Measurements from ENCODE around the gene C20orf204. TPM values are rescaled to one million over a fixed set of nuclear protein-coding genes. Genes with fewer than 3 reads are reported as not detected.

The C20orf204 gene
- total RNA-seq, 1 donor from 2014 or later = 2.1 TPM

DNA sequence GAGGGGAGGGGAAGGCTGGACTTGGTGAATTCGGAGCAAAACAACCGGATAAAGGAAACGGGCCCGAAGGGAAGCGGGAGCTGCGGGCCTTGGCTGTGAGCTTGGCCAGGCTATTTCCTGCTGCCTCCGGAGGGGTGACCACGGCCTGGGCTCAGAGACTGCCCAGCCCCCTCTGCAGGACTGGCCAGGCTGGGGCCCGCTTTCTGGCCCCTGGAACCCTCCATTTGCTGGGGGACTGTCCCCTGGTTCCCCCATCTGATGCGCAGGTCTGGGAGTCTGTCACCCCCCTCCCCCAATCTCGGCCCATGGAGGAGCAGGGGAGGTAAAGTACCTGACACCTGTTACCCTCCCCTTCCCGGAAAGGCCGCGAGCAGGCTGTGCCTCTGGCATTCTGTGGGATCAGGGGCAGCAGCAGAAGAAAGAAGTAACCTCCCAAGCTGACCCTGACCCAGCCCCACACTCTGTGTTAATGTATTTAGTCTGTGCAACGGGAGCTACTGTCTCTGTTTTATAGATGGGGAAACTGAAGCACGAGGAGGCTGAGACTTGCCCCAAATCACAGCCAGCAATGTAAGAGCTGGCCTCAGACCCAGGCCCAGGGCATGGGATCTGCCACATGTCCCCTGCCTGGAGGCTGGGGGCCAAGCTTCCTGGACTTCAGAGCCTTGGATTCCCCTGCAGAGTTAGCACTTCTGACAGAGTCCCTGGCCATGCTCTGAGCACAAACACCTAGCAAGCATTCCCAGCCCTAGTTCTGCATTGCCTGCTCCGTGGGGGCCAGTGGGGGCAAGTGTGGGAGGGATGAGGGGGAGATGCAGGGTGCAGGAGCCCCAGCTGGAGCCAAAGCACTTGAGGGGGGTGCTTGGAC is 3.5 kb downstream of the C20orf204 start:
- peak; percentile 25 for ATAC-seq
- intact Hi-C loops (cut with DNase I) = loop anchor here (5.0 kb wide), 1 partner anchor 78 kb away; no protein-coding TSS in a partner anchor
- DNase-seq (ENCODE audit: low spot score) = no peak

- no peak for ATAC-seq
- no peak for DNase-seq (ENCODE audit: low spot score)
- intact Hi-C loops (cut with DNase I) = no loop called here
Measured at GRCh38 chr20:64040231-64041039, 4.5 kb downstream of the C20orf204 start.

GRCh38 chr20:64041040-64041780 is 5.2 kb downstream of the C20orf204 start:
- ATAC-seq (peak; percentile 19), DNase-seq (ENCODE audit: low spot score) (no peak)
- intact Hi-C loops (cut with DNase I) = no loop called here

DNA sequence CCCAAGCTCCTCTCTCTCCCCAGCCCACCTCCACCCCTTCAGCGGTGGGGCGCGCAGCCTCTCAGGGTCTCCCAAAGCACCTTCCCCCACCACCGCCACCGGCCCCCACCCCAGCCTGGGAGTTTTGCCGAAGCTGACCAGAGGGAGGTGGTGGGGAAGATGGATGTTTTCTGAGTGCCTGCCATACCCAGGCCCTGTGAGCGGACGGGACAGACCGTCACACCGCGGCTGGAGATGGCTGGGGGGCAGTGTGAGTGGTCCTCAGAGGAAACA is 5.7 kb downstream of the C20orf204 start:
- no peak for DNase-seq (ENCODE audit: low spot score)
- intact Hi-C loops (cut with DNase I) = no loop called here
- ATAC-seq = no peak

- ATAC-seq = no peak
- no peak for DNase-seq (ENCODE audit: low spot score)
- intact Hi-C loops (cut with DNase I) = no loop called here
Measured at GRCh38 chr20:64042054-64042781, 6.2 kb downstream of the C20orf204 start.

- no peak for DNase-seq (ENCODE audit: low spot score)
- ATAC-seq = no peak
- intact Hi-C loops (cut with DNase I) = no loop called here
Measured at GRCh38 chr20:64043768-64044167, 7.8 kb downstream of the C20orf204 start.

DNA sequence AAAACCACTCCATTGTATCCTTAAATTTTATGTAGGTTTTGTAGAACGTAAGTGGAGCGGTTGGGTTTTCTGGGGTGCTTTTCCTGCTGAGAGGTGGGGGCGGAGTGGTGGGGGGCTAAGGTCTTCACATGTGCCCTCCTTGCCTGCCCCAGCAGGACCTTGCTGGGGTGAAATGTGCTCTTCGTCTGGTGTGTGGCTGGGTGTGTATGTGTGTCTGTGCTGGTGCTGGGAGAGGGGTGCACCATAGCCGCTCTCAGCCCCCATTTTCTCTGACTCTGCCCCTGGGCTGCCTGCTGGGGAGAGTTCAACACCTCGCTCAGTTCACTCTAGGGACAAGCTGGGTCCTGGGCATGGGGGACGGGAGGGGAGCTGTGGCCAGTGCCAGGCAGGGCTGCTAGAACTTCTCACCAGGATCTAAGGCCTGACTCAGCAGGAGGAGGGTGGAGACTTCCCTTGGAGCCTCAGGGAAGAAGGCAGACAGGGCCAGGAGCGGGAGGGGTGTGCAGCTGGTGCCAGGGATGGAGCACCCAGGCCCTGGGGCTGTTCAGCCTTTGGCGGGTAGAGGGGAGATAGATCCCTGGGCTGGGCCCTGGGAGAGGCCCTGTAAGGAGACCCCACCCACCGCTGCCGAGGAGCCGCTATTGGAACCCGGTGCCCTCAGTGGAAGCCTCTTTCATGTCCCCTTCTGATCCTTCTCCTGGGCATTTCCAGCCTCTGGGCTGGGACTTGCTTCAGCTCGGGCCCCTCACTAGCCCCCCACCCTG is 8.7 kb downstream of the C20orf204 start:
- intact Hi-C loops (cut with DNase I) = no loop called here
- no peak for DNase-seq (ENCODE audit: low spot score)
- ATAC-seq = no peak

- ATAC-seq (no peak), DNase-seq (ENCODE audit: low spot score) (no peak)
- intact Hi-C loops (cut with DNase I) = no loop called here
Measured at GRCh38 chr20:64045346-64046011, 9.5 kb downstream of the C20orf204 start.

GRCh38 chr20:64047046-64047389 is 11.0 kb downstream of the C20orf204 start:
- DNase-seq (ENCODE audit: low spot score) (no peak), ATAC-seq (no peak)
- intact Hi-C loops (cut with DNase I) = loop anchor here (1.0 kb wide), 1 partner anchor 31 kb away; no protein-coding TSS in a partner anchor

- ATAC-seq = no peak
- intact Hi-C loops (cut with DNase I) = loop anchor here (1.0 kb wide), 1 partner anchor 30 kb away; no protein-coding TSS in a partner anchor
- no peak for DNase-seq (ENCODE audit: low spot score)
Measured at GRCh38 chr20:64047968-64048401, 12.0 kb downstream of the C20orf204 start.

GRCh38 chr20:64048402-64049044 is 12.5 kb downstream of the C20orf204 start:
- no peak for ATAC-seq
- intact Hi-C loops (cut with DNase I) = no loop called here
- DNase-seq (ENCODE audit: low spot score) = no peak

- ATAC-seq (no peak), DNase-seq (ENCODE audit: low spot score) (no peak)
- intact Hi-C loops (cut with DNase I) = no loop called here
Measured at GRCh38 chr20:64049060-64049877, 13.3 kb downstream of the C20orf204 start, which contains the start of gene SOX18. Gene SOX18 (minus strand): TSS chr20:64049639. CDS start chr20:64049516, 123 bp downstream.

DNA sequence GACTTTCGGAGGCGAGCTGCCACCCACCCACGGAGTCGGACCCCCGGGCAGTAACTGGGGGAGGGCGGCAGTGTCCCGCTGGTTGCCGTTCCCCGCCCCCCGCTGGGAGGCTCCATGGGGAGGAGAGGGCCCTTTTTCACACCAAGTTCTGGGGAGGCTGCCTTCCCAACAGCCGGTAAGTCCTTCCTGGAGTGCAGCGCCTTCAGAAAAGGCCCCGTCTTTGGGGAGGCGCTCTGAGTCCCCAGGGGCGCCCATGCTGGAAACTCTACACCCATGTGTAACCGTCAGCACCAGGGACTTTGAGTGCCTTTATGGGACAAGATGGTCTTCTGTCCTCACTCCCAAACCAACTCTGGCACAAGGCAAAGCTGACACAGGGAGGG is 13.9 kb downstream of the C20orf204 start:
- no peak for DNase-seq (ENCODE audit: low spot score)
- intact Hi-C loops (cut with DNase I) = no loop called here
- no peak for ATAC-seq

DNA sequence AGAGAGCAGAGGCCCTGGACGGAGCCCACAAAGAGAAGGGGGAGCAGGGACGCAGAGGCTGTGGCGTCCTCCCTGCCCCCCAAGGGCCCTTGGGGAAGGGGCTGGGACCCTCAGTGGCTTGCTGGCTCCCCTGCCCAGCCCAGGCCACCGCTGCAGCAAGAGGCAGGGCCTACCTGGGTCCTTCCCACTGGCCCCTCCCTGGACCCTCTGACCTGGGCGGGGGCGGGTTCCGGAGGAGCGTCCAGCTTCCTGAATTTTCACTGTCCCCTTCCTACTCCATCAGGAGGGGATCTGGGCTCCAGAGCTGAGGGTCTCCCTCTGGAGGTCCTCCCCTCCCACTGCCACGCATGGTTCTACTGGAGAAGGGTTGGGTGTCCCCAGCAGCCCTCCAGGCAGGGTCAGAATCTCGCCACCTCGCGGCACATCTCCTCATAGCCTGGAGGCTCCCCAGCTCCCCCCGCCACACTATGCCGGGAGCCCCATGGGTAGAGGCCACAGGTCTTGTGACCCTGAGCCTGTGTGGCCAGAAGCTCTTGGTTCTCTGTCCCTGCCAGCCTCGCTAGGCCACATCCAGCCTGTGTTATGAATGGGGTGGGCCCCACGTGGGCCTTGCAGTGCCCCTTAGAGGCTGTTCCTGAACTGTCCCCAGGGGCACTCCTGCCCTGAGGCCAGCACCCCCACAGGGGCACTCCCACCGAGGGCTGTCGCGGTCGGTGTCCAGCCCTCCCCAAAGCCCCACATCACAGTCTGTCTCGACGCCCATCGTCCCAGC is 14.5 kb downstream of the C20orf204 start:
- intact Hi-C loops (cut with DNase I) = no loop called here

GRCh38 chr20:64051033-64051452 is 15.1 kb downstream of the C20orf204 start:
- intact Hi-C loops (cut with DNase I) = no loop called here
- no peak for DNase-seq (ENCODE audit: low spot score)
- ATAC-seq = no peak

More for the DNA sequence above, 14.5 kb downstream of the C20orf204 start:
- DNase-seq (ENCODE audit: low spot score) (no peak), ATAC-seq (no peak)

Measured in sciatic nerve (tissue), 2 donors.